Esophagus squamous epithelium (tissue), 4 donors: ENCODE measurements around the gene BHLHE23.

Source experiments
- CTCF ChIP-seq, 6 experiments: fragments of 450-650 bp in 4 of 6; fragments of 200-600 bp in 2 of 6; sonication (generic) in 2 of 6; IDR thresholded peaks; one replicate each; pipeline ENCODE4 v1.5.1; 2016 to 2019; ENCODE audit warnings: antibody characterized with exemption in 6 of 6, mild to moderate bottlenecking in 4 of 6, moderate library complexity in 4 of 6
- POLR2A ChIP-seq, 4 donors: fragments of 450-650 bp; IDR thresholded peaks; one replicate each; pipeline ENCODE4 v1.6.1; 2017; ENCODE audit warnings: antibody characterized with exemption in 4 of 4, mild to moderate bottlenecking in 4 of 4, moderate library complexity in 3 of 4

GRCh38 chr20:63052571-63053431, 46.0 kb upstream of the BHLHE23 start:
- no peak for TF ChIP-seq CTCF (IDR thresholded peaks at IDR 0.05)
- no peak for TF ChIP-seq POLR2A (IDR thresholded peaks at IDR 0.05)
